Parathyroid adenoma (tissue), 2 donors: Measurements from ENCODE around the gene SATB2.

Source experiments
- H2AFZ ChIP-seq: fragments of 300-600 bp; sonication (generic); one replicate; pipeline ENCODE4 v1.7.0; 2017; ENCODE audit warnings: antibody characterized with exemption, mild to moderate bottlenecking
- H3K27ac ChIP-seq: fragments of 300-600 bp; sonication (generic); one replicate; pipeline ENCODE4 v1.7.0; 2017
- H3K27me3 ChIP-seq: fragments of 300-600 bp; sonication (generic); one replicate; pipeline ENCODE4 v1.7.0; 2017; ENCODE audit warnings: low read length; ENCODE audit not compliant: control insufficient read depth, insufficient read depth
- H3K36me3 ChIP-seq: fragments of 300-600 bp; sonication (generic); one replicate; pipeline ENCODE4 v1.7.0; 2017; ENCODE audit warnings: low read length; ENCODE audit not compliant: control insufficient read depth, insufficient read depth
- H3K4me1 ChIP-seq: fragments of 300-600 bp; sonication (generic); one replicate; pipeline ENCODE4 v1.7.0; 2017; ENCODE audit warnings: control low read depth
- H3K4me2 ChIP-seq: fragments of 300-600 bp; sonication (generic); one replicate; pipeline ENCODE4 v1.7.0; 2017; ENCODE audit warnings: low read length
- H3K4me3 ChIP-seq: fragments of 300-600 bp; sonication (generic); one replicate; pipeline ENCODE4 v1.7.0; 2017; ENCODE audit warnings: low read depth, low read length
- H3K79me2 ChIP-seq: fragments of 300-600 bp; sonication (generic); one replicate; pipeline ENCODE4 v1.7.0; 2017; ENCODE audit warnings: control low read depth
- H3K9ac ChIP-seq: fragments of 300-600 bp; sonication (generic); one replicate; pipeline ENCODE4 v1.7.0; 2017; ENCODE audit warnings: mild to moderate bottlenecking
- H3K9me3 ChIP-seq: fragments of 300-600 bp; sonication (generic); one replicate; pipeline ENCODE4 v1.7.0; 2017; ENCODE audit warnings: low read length; ENCODE audit not compliant: control insufficient read depth
- CTCF ChIP-seq: fragments of 300-600 bp; sonication (generic); IDR thresholded peaks from one replicate; pipeline ENCODE4 v1.7.0; 2017; ENCODE audit warnings: antibody characterized with exemption, mild to moderate bottlenecking
- donor health status: primary hyperparathyroidism.

SATB2 gene

DNA sequence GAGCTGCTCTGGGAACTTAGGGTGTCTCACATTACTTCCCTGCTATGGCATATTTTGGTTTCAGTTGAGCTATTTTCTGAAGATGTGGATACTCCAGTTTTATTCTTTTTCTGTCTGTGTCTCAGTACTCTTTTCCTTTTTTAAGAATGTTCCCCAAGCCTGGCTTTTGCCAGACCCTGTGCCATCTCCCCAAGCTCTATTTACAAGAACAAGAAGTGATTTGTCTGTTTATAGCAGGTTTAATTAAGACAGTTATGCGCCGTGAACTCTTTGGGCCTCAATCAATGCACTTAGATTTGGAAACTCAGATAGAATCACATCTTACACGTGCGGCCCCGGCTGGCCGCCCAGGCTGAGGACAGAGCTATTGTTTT, 8.9 kb upstream of the SATB2 start:
- no peaks in the 10 kb centered on the region for H3K4me1 ChIP-seq
- no peak for TF ChIP-seq CTCF
- no peak overlapping the region for H3K4me2 ChIP-seq
- no peaks in the 10 kb centered on the region for H3K9me3 ChIP-seq
- H3K36me3 ChIP-seq, result no peaks in the 10 kb centered on the region
- no peak overlapping the region for H2AFZ ChIP-seq
- H3K27me3 ChIP-seq, result peaks cover 36% of the 10 kb centered on the region
- no peak overlapping the region for H3K4me3 ChIP-seq
- H3K9ac ChIP-seq, result no peak overlapping the region
- H3K27ac ChIP-seq, result no peak overlapping the region
- no peaks in the 10 kb centered on the region for H3K79me2 ChIP-seq

DNA sequence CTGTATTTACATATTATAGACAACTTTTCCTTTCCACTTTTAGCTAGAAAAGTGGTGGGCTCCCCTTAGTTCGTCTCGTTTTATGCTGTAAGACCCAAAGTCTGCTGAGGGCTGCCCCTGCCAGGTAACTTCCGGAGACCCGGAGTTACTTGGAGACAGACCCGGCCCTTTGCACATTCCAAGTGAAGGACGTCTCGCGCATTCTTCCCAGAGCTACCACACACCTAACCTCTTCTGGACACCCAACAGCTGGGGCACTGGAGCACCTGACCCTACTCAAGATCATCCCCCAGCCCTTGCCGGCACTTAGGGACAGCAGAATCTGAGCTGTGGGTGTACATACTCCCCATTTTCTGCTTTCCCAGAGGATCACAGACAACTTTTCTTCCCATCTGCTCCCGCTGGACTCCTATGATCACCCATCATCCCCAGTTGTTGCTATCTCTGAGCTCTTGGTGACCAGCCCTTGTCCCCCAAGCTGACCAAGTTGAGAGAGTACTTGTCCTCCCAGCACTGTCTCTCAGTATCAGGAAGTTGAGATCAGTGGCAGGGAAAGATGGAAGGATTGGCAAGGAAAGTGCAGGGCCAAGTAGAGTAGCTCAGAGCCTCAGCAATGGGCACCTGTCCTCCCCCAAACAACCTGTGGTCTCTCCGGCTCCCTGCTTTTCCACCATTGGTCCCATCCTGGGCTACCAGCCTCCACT, 8.4 kb upstream of the SATB2 start:
- no peak overlapping the region for H3K27ac ChIP-seq
- H3K4me1 ChIP-seq, result no peaks in the 10 kb centered on the region
- no peak overlapping the region for H3K9ac ChIP-seq
- no peak overlapping the region for H3K4me2 ChIP-seq
- no peaks in the 10 kb centered on the region for H3K36me3 ChIP-seq
- no peak overlapping the region for H2AFZ ChIP-seq
- TF ChIP-seq CTCF, result no peak
- H3K27me3 ChIP-seq, result peaks cover 38% of the 10 kb centered on the region
- H3K79me2 ChIP-seq, result no peaks in the 10 kb centered on the region
- no peak overlapping the region for H3K4me3 ChIP-seq
- H3K9me3 ChIP-seq, result peaks cover 4% of the 10 kb centered on the region

DNA sequence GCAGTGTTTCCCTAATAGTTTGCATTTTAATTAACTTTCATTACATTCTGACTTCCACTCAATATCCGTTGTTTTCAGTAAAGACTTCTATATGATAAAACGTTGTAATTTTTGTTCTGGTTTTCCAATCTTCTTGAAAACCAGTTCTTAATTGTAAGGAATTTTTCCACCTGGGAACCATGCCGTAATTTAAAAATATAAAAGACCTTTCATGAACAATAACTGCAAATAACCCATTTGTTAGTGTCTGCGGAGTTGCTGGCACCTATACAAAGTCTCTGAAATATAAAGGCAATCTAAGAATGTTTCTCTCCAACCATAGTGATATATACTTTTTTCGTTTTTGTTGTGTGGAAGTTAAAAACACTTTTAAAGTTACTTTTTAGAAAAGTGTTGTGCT, 7.7 kb upstream of the SATB2 start:
- TF ChIP-seq CTCF, result no peak
- no peak overlapping the region for H3K9ac ChIP-seq
- H3K4me3 ChIP-seq, result no peak overlapping the region
- H3K27ac ChIP-seq, result no peak overlapping the region
- peaks cover 40% of the 10 kb centered on the region for H3K27me3 ChIP-seq
- no peak overlapping the region for H3K4me2 ChIP-seq
- H3K4me1 ChIP-seq, result no peaks in the 10 kb centered on the region
- peaks cover 7% of the 10 kb centered on the region for H3K9me3 ChIP-seq
- H3K79me2 ChIP-seq, result no peaks in the 10 kb centered on the region
- no peak overlapping the region for H2AFZ ChIP-seq
- H3K36me3 ChIP-seq, result no peaks in the 10 kb centered on the region

DNA sequence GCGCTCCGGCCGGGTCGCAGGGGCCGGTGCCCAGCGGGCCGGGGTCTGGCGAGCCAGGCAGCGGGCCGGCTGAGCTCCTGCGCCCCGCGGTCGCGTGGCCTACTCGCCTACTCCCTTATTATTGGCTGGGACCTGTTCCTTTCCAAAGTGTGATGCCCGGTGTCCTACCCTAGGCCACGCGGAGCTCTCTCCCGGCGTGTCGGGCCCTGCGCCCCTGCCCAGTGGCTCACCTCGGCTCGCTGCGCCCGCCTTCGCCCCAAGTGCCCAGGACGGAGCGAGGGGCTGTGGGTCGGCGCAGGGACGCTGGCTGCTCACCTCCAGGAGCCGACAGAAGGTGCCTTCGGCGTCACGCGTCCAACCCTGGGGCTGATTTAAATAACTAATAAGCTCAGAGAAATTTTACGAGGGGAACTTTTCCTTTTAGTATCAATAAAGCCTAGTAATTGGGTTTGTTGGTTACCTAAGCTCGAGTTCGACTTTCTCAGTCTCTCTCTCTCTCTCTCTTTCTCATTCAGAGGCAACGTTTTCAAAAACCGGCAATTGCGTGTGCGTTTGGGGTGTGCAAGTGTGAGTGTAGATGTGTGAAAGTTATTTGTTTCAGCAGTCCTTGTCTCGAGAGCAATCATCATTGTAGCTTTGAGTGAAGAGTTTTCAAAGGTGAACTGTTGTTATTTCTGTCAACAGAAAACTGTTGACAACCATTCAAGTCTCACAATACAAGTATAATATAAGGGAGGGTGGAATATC, 7.0 kb upstream of the SATB2 start:
- no peaks in the 10 kb centered on the region for H3K36me3 ChIP-seq
- peaks cover 7% of the 10 kb centered on the region for H3K9me3 ChIP-seq
- H3K79me2 ChIP-seq, result no peaks in the 10 kb centered on the region
- no peak overlapping the region for H3K4me3 ChIP-seq
- no peak for TF ChIP-seq CTCF
- no peak overlapping the region for H2AFZ ChIP-seq
- H3K27me3 ChIP-seq, result peaks cover 40% of the 10 kb centered on the region
- H3K4me2 ChIP-seq, result no peak overlapping the region
- H3K4me1 ChIP-seq, result no peaks in the 10 kb centered on the region
- H3K27ac ChIP-seq, result no peak overlapping the region
- H3K9ac ChIP-seq, result no peak overlapping the region
